ENCODE data around the gene HDAC9.

Gene HDAC9

DNA sequence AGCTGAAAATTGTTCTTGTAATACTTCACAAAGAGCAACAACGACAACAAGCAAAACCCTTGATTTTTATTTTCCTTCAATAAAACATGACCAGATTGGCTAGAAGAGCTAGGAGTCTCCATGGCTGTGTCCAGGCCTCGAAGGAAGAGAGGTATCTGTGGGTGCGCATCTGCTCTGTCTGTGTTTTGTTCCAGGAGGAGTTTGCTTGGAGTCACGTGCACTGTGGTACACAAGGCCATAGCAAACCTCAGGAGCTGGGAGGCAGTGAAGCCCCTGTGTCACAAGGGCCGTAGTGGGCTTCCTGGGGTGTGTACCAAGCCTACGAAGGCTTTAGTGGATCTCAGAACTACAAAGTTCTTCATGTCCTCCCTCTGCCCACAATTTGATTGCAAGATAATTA is 350.2 kb downstream of the HDAC9 start:
- no peak for DNase-seq (ENCODE audit: low spot score)

DNA sequence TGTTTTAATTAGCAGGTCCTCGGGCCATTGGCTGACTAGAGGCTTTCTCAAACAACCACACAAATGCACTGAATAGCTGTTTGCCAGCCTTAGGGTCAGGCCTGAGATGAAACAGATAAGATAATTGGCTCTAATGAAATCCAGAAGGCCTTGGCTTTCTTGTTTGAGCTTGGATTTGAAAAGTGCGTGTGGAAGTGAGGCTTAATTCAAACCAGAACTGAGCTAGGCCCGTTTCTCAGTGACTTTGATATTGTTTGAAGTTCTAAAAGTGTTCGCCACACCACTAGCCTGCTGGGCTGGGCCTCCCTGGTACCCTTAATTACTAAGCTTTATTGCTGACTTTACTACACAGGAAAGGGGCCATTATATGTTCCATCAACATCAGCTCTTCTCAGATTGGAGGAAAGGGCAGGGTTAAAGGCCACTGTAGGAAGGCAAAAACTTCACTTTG is 351.2 kb downstream of the HDAC9 start:
- no peak for DNase-seq (ENCODE audit: low spot score)

DNA sequence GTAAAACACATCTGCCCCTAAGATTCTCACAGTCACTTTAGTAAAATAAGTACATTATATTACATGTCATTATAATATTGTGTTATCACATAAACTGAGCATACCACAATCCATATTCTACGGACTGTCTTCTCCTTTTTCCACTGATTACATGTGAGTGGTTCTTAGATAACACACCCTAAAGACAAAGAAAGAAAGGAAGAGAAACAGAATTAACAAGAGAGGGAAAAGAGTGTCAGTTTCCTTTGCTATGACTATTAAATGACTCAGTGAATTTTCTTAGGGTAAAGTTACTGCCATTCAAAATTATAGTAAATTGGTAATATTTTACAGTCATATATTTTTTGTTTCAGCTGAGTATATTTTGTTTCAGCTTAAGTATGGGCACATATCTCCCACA is 353.6 kb downstream of the HDAC9 start:
- DNase-seq (ENCODE audit: low spot score): no peak

DNA sequence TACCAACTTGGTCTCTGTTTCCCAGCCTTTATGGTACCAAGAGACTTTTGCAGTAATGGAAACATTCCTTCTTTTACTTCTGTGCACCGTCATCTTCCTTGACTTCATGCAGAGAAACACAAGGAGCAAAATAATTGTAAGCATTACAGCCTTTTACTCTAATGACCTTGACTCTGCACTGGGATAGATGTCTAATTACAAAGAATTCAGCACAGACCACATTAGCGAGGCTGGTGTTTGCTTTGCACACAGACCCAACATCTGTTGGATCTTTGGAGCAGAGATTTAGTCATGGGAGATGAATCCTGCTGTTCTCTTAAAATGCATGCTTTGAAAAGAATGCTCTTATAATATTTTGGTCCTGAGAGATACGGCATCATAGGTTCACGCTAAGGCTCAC is 360.2 kb downstream of the HDAC9 start:
- no peak for DNase-seq (ENCODE audit: low spot score)

DNA sequence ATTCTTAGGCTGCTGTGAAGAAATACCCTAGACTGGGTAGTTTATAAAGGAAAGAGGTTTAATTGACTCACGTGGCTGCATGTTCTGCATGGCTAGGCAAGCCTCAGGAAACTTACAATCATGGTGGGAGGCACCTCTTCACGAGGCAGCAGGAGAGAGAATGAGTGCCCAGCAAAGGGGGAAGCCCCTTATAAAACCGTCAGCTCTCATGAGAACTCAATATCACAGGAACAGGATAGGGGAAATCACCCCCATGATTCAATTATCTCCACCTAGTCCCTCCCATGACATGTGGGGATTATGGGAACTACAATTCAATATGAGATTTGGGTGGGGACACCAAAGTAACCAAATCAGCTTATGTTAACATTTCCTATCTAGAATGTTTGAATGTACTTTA is 362.7 kb downstream of the HDAC9 start:
- DNase-seq (ENCODE audit: low spot score): no peak

DNA sequence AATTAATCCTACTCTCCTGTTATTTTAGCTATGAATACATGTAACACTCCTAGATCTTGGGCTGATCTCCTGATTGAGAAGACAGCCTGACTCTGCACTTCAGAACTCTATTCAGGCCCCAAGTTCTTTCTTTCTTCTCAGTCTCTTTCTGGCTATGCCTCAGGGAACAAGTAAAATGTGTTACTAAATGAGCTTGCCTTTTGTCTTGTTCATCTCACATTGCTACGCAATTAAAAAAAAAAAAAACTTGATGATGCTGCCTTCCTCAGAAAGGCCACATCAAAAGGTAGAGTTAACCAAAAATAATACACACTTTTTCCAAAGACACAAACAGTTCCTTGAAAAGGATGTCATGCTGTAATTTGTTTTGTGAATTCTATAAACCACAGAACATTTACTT is 363.8 kb downstream of the HDAC9 start:
- no peak for DNase-seq (ENCODE audit: low spot score)

DNA sequence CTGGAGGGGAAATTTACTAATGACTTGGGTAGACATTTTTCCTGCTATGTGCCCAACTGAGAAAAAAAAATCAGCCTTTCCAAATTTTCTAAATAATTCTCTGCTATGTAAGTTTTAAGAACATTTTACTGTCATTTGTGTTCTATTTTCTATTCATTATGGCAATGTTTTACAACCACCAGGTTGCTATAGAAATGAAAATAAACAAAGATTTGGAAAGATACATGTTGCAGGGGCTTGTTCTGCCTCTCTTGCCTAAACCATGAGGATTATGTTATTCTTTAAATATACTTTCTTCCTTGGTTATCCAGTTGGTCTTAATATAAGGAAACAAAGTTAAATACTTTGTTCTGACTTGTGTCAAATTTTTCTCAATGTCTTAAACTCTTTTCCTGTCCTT is 364.7 kb downstream of the HDAC9 start:
- no peak for DNase-seq (ENCODE audit: low spot score)

DNA sequence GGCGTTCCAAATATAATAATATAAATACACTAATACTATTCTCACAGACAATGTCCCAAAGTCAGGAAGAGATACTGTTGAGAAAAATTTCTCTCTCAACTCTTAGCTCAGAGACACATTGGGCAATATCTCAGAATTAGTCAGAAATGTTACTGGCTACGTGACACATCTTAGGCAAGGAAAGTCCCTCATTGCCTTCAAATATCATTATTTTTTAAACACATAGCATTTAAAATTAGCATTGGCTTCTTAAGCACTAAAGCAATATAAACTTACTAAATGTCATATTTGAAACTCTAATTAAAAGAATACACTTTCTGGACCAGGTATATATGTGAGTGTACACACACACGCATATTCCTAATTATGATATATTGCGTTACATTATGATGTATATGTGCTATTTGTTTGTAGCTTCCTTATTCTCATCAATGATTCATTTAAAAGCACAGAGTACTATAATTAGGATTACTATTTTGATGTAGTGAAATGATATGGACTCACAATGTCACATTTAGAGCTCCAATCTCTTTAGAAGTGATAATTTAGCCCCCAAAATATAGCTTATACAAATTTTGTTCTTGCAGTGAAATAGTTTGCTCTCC is 366.1 kb downstream of the HDAC9 start:
- DNase-seq (ENCODE audit: low spot score): no peak

DNA sequence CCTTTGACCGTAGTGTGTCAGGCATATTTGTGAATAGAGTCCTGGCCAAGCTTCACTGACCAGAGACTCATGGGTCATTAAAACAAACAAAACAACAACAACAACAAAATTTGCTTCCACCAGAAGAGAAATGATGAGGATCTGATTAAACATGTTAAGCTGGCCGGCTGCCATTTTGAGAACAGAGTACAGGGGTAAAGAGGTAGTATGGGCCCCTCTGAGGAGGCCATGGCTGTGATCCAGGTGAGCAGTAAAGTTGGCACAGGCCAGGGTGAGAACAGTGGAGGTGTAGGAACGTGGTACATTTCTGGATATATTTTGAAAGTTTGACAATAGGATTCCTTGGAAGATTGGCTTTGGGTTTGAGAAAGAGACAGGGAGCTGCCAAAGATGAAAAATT is 369.4 kb downstream of the HDAC9 start:
- DNase-seq (ENCODE audit: low spot score): no peak

DNA sequence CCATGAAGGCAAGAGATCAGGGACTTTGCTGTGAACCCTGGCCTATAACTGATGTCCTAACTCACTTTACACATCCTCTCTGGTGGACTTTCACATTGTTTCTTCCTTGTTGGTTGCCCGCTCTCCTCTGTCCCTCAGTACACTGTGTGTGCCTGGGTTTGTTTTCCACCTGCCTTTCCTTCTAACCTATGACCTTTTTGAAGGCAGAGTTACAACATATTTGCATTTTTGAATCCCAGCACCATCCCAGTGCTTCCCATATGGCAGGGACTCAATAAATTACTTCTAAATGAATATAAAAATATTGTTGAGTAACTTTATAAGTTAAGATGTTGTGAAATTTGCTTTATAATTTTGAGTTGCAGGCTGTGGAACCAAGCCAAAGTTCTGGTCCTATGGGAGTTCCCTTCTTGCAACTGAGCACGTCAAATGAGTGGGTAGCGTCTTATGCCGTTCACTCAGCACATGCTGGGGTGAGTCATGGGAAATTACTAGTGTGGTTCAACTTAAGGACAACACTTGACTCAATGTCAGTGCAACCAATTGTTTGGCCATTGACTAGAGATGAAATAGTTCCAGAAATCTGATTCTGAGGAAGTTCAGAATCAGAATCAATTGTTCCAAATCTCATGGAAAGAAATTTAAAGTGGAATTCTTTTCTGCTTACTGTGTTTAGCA is 370.9 kb downstream of the HDAC9 start:
- DNase-seq (ENCODE audit: low spot score): no peak

DNA sequence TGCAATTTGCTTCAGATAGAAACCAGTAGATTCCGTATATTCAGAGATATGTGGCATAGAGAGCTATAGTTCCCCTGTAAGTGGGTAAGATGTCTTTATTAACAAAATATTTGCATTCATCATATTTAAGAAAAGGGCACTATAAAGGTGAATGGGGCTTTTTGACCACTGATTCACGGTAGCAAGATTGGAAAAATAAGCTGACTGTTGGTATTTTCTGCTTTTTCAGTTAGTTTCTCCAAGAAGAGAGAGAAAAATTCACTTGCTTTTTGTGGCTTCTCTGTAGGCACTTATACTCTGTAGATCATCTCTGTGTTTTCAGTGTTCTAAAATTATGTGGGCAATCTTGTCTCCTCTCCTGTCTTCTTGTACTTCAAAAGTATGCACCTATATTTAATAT is 376.8 kb downstream of the HDAC9 start:
- DNase-seq (ENCODE audit: low spot score): no peak

DNA sequence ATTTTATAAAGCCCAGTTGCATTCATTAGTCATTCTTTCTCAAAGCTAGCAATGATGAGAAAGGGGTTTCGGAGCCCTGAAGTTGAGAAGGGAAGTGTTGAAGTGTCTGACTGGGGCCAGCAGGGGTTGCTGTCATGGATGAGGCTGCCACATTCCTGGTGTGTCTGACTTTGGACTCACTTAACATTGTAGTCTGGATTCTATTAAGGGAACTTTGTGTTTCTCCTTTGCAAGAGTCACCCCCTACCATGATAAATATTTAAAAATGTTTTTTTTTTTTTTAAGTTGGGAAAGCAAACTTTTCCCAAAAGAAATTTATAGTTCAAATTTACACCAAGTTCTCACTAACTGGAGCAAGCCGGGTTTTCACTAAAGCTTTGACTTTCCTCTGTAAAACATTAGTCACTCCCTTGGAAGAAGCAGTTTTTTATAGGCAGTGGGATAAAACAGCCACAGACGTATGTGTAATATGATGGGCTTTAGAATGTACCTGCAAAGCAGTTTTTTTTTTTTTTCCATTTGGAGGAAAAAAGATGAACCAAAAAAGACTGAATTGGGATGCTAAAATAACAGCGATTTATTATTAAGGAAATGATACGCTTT is 378.3 kb downstream of the HDAC9 start:
- no peak for DNase-seq (ENCODE audit: low spot score)

DNA sequence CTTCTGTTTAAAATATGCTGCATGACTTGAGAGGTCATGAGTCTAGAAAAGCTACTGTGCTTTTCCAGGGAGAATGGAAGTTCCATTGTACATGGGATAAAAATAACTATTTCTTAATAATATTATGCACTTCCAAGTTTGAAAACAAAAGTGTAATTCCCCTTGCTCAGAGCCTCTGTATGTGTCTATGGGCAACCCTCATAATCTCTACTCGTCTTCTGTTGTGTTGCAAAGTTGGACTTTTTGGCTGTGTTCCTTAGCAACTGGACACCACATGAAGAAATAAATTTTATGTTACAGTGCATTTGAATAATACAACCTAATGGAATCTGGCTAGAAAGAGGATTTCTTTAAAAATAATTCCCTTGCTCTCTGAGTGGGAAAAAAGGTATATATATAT is 379.3 kb downstream of the HDAC9 start:
- DNase-seq (ENCODE audit: low spot score): no peak

DNA sequence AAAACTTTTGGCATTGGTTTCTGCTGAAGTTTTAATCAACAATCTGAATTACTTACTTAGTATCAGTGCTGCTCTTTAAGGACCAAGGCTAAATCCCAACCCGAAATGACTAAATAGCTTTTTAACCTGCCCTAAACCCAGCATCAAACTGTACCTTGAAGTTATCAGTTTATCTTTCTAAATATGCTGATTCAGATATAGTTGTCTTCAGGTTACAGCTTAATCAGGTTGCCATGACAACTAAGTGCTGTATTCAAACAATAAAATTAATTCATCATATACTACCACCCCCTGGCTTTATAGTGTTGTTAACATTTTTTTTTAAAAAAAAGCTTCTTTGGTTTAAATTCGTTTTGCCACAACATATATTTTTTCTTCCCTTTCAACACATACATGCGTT is 382.3 kb downstream of the HDAC9 start:
- no peak for DNase-seq (ENCODE audit: low spot score)

DNA sequence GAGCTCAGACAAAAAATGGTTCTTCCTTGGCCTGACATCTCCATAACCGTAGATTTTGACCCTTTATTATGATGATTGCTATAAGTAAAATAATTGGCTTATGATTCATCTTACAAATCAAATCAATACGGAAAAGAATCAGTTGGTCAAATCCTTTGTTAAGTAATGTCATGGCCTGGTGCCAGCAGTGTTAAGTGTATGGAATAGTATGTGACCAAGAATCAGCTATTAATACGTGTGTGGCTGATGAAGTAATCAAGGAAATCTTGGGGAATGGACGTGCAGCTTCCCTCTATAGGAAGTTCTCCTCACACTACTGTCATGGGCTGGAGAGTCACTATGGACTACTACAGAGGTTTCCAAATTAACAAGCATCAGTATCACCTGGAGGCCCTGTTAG is 391.3 kb downstream of the HDAC9 start:
- DNase-seq (ENCODE audit: low spot score): no peak

DNA sequence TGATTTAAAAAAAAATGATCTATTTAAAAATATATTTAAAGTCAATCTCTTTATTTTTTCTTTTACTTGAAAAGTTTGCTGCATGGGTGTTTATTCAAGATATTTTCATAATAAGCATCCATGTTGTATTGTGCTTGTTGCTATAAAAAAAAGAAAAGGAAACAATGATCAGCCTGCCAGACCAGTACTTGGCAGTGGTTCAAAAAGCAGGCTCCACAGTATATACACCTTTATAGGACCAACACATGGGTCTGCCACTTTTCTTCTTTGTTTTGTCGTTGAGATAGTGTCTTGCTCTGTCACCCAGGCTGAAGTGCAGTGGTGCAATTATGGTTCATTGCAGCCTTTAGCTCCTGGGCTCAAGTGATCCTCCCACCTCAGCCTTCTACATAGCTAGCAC is 393.9 kb downstream of the HDAC9 start:
- DNase-seq (ENCODE audit: low spot score): no peak

DNA sequence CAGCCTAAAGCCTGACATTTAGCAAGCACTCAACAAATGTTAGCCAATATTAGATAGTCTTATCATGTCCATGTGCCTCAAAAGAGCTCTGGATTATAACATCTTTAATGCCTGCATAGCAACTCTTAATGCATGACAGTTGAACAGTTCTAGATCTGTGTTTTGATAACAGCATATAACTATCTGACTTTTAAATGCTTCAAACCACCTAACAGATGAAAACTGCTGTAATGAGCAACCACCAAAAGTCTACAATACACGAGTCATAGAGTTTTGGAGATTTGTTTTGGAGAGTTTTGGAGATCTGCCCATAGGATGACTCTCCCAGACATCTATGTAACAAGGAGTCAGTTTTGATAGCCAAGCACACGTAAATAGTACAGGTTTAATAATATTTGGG is 394.6 kb downstream of the HDAC9 start:
- DNase-seq (ENCODE audit: low spot score): no peak

DNA sequence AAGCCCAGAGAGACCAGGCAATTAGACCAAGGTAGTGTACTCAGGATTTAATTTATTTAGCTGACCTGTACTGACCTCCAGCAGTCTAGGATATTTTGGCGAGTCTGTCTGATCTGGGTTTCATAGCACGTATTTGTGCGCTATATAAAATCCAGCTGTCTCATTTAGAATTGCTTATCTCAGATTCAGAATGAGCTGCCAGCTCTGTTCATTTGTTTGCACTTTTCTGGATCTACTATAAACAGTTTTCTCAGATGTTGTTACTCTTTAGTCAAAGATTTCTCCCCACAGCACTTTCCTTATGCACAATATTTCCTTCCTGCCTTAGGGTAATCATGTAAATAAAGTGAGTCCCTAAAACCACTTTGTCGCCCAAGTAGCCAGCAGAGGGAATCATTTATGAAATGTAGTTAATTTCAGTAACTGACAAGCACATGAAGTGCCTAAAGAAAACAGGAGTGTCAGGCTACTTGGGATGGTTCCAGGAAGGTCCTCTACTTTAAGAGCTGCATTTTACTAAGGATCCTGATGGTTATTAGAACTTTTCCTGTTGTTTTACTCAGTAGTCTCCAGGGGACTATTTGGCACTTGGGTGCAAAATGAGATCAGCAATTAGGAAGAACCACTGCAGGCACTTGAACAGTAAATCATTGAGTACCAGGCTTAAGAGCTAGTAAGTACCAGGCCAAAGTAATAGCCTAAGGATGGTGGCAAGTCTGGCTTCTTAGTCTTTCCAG is 395.5 kb downstream of the HDAC9 start:
- no peak for DNase-seq (ENCODE audit: low spot score)

DNA sequence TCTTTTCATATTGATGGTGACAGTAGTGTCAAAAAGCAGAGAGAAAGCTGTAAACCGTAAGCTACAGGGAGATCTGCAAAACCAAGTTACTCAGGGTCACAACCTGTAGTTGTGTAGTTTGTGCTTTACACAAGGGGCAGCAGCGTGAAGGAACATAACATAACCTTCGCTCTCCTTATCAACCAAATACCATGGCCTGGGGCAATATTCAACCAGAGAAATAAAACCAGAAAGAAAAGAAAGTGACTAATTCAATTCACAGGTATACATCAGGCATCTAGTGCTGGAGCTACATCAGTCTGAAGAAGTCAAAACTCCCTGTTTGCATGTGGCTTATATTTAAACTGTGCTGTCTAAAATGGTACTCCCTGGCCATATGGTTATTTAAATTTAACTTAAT is 397.6 kb downstream of the HDAC9 start:
- no peak for DNase-seq (ENCODE audit: low spot score)

DNA sequence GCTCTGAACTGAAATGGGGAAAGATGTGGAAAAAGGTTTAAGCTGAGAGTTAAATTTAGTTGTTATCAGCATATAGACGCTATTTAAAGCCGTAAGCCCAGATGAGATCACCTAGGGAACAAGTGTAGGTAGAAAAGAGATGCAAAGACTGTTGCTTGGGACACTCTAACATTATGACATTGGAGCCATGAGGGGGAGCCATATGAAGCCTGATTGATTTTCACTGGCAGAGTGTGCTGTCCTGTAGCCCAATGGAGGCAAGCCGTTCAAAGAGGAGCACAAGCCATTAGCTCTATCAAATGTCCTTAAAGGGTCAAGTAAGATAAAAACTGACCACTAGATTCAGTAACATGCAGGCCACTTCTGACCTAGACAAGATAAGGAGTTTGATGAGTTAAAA is 398.6 kb downstream of the HDAC9 start:
- no peak for DNase-seq (ENCODE audit: low spot score)

DNA sequence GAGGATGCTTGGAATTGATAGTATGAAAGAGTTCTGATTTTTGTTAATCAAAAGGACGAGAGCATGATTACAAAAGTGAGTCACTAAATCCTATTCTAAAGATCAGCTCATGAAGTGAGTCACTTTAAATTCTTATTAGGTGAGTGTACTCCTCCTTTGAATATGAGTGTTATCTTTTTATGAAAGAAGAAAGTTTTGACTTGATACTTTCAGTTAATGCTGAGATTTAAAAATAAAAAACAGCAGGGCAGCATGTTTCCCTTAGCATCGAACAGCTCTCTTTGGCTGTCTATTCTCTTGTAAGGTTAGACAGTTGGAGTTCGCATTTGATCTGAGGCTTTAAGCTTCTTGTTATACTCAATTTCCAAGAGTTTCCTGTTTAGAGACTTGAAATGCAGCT is 399.9 kb downstream of the HDAC9 start:
- no peak for DNase-seq (ENCODE audit: low spot score)

DNA sequence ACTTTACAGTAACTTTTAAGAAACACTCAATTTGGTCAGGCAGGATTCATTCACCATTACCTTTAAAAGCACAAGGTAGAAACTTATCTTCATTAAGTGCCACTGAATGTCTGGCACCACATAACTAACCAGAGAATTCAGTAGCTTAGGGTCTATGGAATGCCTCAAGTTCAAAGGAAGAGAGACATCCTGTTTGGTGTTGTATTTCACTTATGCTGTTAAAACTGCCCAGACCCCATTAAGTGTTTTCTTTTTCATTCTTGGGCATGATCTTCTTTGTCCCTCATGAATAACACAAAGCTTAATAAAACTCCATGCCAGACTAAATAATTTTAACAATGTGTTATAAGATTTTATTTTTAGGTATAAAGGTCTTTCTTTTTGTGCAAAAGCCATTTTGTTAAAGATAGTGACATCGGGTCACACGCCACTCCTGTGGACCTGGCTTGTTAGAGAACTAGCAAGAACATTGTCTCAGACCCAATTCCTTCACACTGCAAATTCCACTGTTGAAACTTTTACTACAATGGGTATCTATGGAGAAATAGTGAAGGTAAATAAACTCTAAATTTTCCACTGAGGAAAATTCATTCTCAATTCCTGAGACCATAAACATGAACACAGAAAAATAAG is 400.9 kb downstream of the HDAC9 start:
- DNase-seq (ENCODE audit: low spot score): no peak

DNA sequence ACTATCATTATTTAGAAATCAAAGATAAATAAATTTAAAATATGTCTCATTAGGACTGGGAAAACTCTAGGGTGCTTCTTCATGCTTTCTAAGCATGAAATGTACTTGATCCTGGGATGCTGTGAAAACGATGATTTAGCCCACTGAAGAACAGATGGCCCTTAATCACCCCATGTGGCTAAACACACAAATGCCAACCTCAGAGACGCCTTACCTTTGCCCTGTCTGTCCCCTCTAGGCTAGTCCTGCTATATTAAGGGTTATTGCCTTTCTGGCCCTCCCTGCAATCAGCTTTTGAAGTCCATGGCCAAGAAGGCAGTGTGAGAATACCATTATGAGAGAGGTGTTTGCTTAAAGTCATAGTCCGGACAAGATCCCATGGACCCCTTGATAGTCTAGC is 404.7 kb downstream of the HDAC9 start:
- DNase-seq (ENCODE audit: low spot score): no peak

Data from globus pallidus (tissue), 1 donor.